K562 (cell line): Measurements from ENCODE around the gene MSX1. TPM values are rescaled to one million over a fixed set of nuclear protein-coding genes. Genes with fewer than 3 reads are reported as not detected.

ENCODE experiments used
- ATAC-seq: fragments of 200-7000 bp; cut with Tn5 transposase; 3 replicates; pipeline ENCODE4 v1.9.1; 2020; ENCODE audit warnings: moderate library complexity
- Bru-seq: library from RNA; stranded (reverse); fragments of 400-500 nt; gene quantifications from one replicate; lab custom pipeline; 2021; lab: Mats Ljungman, UMichigan
- BruChase-seq, 2 experiments: library from RNA; stranded (reverse); fragments of 400-500 nt; gene quantifications; one replicate each; lab custom pipeline; 2021; lab: Mats Ljungman, UMichigan
- BruUV-seq: library from RNA; stranded (reverse); fragments of 400-500 nt; replicated peaks from 2 replicates; lab custom pipeline; 2021; lab: Mats Ljungman, UMichigan
- CTCF ChIA-PET: fragments of 300-600 bp; formaldehyde crosslinking; extraction: SDS; loops from one replicate; lab custom pipeline; 2021; ENCODE audit warnings: low intra/inter-chr PET ratio; lab: Yijun Ruan, JAX
- POLR2A ChIA-PET: fragments of 300-600, 350-650 bp; sonication (Branson Sonifier 250); formaldehyde crosslinking; extraction: SDS; loops from one replicate; lab custom pipeline; 2021; ENCODE audit warnings: antibody characterized with exemption, inconsistent platforms; lab: Yijun Ruan, JAX
- DNase-seq, 4 experiments: peaks; one replicate each; pipeline versions ENCODE4 v3.0.0 to v3.0.0-alpha.2; 2011 to 2018; ENCODE audit warnings: low spot score in 3 of 4, mixed read lengths in 3 of 4; ENCODE audit errors: extremely low read depth in 1 of 4
- FAIRE-seq: peaks from 2 replicates; lab custom pipeline; 2011; peaks lifted over from hg19 to GRCh38; lab: Jason Lieb, UNC
- H2AFZ ChIP-seq: 2 replicates; pipeline ENCODE4 v1.6.0; 2011; ENCODE audit warnings: low read depth, low read length, control low read depth, inconsistent platforms
- H3K27ac ChIP-seq: fragments of 200-600 bp; 3 replicates; pipeline ENCODE4 v1.8.0; 2011; ENCODE audit warnings: low read depth, mild to moderate bottlenecking, control low read depth, inconsistent platforms, low read length, moderate library complexity, mixed read lengths; ENCODE audit errors: extremely low read depth
- H3K27me3 ChIP-seq, 2 experiments: fragments of 300-600 bp in 1 of 2; 2 replicates in 1 of 2; 3 replicates in 1 of 2; pipeline versions ENCODE4 v1.6.0 to v1.8.0; 2011; ENCODE audit warnings: inconsistent platforms in 2 of 2, low read length in 2 of 2, mild to moderate bottlenecking in 1 of 2, mixed read lengths in 1 of 2, moderate library complexity in 1 of 2; ENCODE audit not compliant: control insufficient read depth in 2 of 2, insufficient read depth in 2 of 2
- H3K36me3 ChIP-seq: fragments of 300-600 bp; 3 replicates; pipeline ENCODE4 v1.8.0; 2011; ENCODE audit warnings: mild to moderate bottlenecking, low read length, inconsistent platforms; ENCODE audit not compliant: control insufficient read depth, insufficient read depth
- H3K4me1 ChIP-seq, 2 experiments: fragments of 200-600 bp in 1 of 2; replicated peaks in 1 of 2; 2 replicates in 1 of 2; 3 replicates in 1 of 2; pipeline versions ENCODE4 v1.5.1 to v1.8.0; 2011; ENCODE audit warnings: inconsistent platforms in 2 of 2, low read length in 2 of 2, mild to moderate bottlenecking in 1 of 2, mixed read lengths in 1 of 2, moderate library complexity in 1 of 2; ENCODE audit not compliant: control insufficient read depth in 2 of 2, insufficient read depth in 2 of 2
- H3K4me2 ChIP-seq: 2 replicates; pipeline ENCODE4 v1.6.1; 2011; ENCODE audit warnings: low read length, control low read depth, inconsistent platforms, mixed read lengths; ENCODE audit not compliant: insufficient read depth
- H3K4me3 ChIP-seq: fragments of 200-600 bp; sonication (generic), shearing (Covaris generic); 2 replicates; pipeline ENCODE4 v1.5.1; 2016; ENCODE audit warnings: control low read depth, inconsistent platforms
- H3K79me2 ChIP-seq: fragments of 200-600 bp; 3 replicates; pipeline ENCODE4 v1.8.0; 2011; ENCODE audit warnings: low read length, inconsistent platforms; ENCODE audit not compliant: control insufficient read depth, insufficient read depth
- H3K9ac ChIP-seq, 2 experiments: 2 replicates each; pipeline versions ENCODE4 v1.6.0 to v1.6.1; 2011; ENCODE audit warnings: low read depth in 2 of 2, low read length in 2 of 2, control low read depth in 1 of 2, inconsistent platforms in 1 of 2, mild to moderate bottlenecking in 1 of 2, mixed read lengths in 1 of 2; ENCODE audit not compliant: insufficient read depth in 1 of 2
- H3K9me1 ChIP-seq: one replicate; pipeline ENCODE4 v1.6.0; 2011; ENCODE audit warnings: inconsistent platforms, mild to moderate bottlenecking, low read length, moderate library complexity; ENCODE audit not compliant: control insufficient read depth, insufficient read depth
- H3K9me3 ChIP-seq: replicated peaks from 2 replicates; pipeline ENCODE4 v1.5.1; 2011; ENCODE audit warnings: low read depth, low read length, inconsistent platforms; ENCODE audit not compliant: control insufficient read depth, insufficient read depth
- H4K20me1 ChIP-seq: replicated peaks from 2 replicates; pipeline ENCODE4 v1.6.1; 2011; ENCODE audit warnings: low read length, inconsistent platforms, mixed read lengths; ENCODE audit not compliant: control insufficient read depth, insufficient read depth
- BDP1 ChIP-seq: IDR thresholded peaks from 3 replicates; pipeline ENCODE4 v1.6.1; 2011; ENCODE audit not compliant: insufficient read length, insufficient read depth
- ELF4 ChIP-seq: fragments of 450-650 bp; formaldehyde crosslinking; IDR thresholded peaks from 2 replicates; pipeline ENCODE4 v1.4.0; 2022; ENCODE audit warnings: missing genetic modification characterization
- FOXK2 ChIP-seq, 2 experiments: fragments of 450-650 bp; IDR thresholded peaks in 1 of 2; conservative IDR thresholded peaks in 1 of 2; 2 replicates each; pipeline ENCODE4 v1.6.1; 2016; ENCODE audit warnings: low read depth in 2 of 2, mild to moderate bottlenecking in 1 of 2
- GATAD2B ChIP-seq: fragments of 450-650 bp; IDR thresholded peaks from 2 replicates; pipeline ENCODE4 v1.6.1; 2017; ENCODE audit warnings: mild to moderate bottlenecking, borderline replicate concordance
- MAZ ChIP-seq, 2 experiments: fragments of 450-650 bp in 1 of 2; sonication (generic) in 1 of 2; formaldehyde crosslinking; IDR thresholded peaks in 1 of 2; conservative IDR thresholded peaks in 1 of 2; 2 replicates each; pipeline versions ENCODE4 v1.4.0 to v1.5.0; 2020; ENCODE audit warnings: mild to moderate bottlenecking in 1 of 2, missing genetic modification reagents in 1 of 2
- NFYB ChIP-seq: IDR thresholded peaks from 2 replicates; pipeline ENCODE4 v1.6.1; 2011; ENCODE audit warnings: mild to moderate bottlenecking, moderate library complexity; ENCODE audit not compliant: insufficient read length; ENCODE audit errors: extremely low read depth
- POLR2G ChIP-seq: fragments of 200-400 bp; formaldehyde crosslinking; IDR thresholded peaks from 2 replicates; pipeline ENCODE4 v1.6.1; 2017; ENCODE audit warnings: low read depth, mild to moderate bottlenecking, antibody characterized with exemption, low read length, moderate library complexity
- RBFOX2 ChIP-seq: fragments of 200-400 bp; formaldehyde crosslinking; IDR thresholded peaks from 2 replicates; pipeline ENCODE4 v1.6.1; 2017; ENCODE audit warnings: low read depth, mild to moderate bottlenecking, low read length, moderate library complexity
- SUPT5H ChIP-seq: fragments of 450-650 bp; IDR thresholded peaks from 2 replicates; pipeline ENCODE4 v1.6.1; 2016
- ZBTB11 ChIP-seq, 3 experiments: fragments of 200-800 bp in 1 of 3; fragments of 250-450 bp in 1 of 3; fragments of 450-650 bp in 1 of 3; sonication (Bioruptor Pico) in 1 of 3; sonication (Bioruptor generic) in 1 of 3; formaldehyde crosslinking in 1 of 3; IDR thresholded peaks; 2 replicates each; pipeline versions ENCODE4 v1.6.1 to v1.8.0; 2016 to 2022; ENCODE audit warnings: mild to moderate bottlenecking in 2 of 3, missing genetic modification characterization in 2 of 3, missing compliant biosample characterization in 1 of 3, moderate library complexity in 1 of 3
- ZNF23 ChIP-seq: fragments of 250-450 bp; sonication (Bioruptor Pico); IDR thresholded peaks from 2 replicates; pipeline ENCODE4 v1.4.0; 2020; ENCODE audit warnings: mild to moderate bottlenecking
- ZNF263 ChIP-seq: sonication (generic); formaldehyde crosslinking; IDR thresholded peaks from 2 replicates; pipeline ENCODE4 v1.8.0; 2022; ENCODE audit warnings: mild to moderate bottlenecking, missing genetic modification reagents, borderline replicate concordance
- ZNF274 ChIP-seq: IDR thresholded peaks from 2 replicates; pipeline ENCODE4 v1.6.1; 2011; ENCODE audit warnings: low read depth, mild to moderate bottlenecking, low read length, moderate library complexity, borderline replicate concordance
- WGBS: fragments of 100-300 bp; shearing (Covaris generic); methylation state at CpG from one replicate; pipeline ENCODE4 v1.1.6; 2016; ENCODE audit warnings: low coverage, mixed read lengths; ENCODE audit not compliant: insufficient coverage; ENCODE audit errors: missing lambda C conversion rate; 5-methylcytosine and 5-hydroxymethylcytosine counted together
- in situ Hi-C: fragments of 300-500 bp; cut with MboI; formaldehyde crosslinking; loops from 4 replicates; pipeline ENCODE4 v1.15.0; 2018; ENCODE audit warnings: inconsistent platforms, mixed read lengths
- intact Hi-C: fragments of 100-400 bp; cut with micrococcal nuclease; formaldehyde crosslinking; loops from 2 replicates; pipeline ENCODE4 v1.14.2; 2022
- long read RNA-seq, 3 experiments: library from polyadenylated mRNA in 2 of 3; library from RNA in 1 of 3; unstranded in 2 of 3; stranded (forward) in 1 of 3; transcript quantifications; one replicate each; pipeline ENCODE4 v2.0.0, GENCODE V29; 2019 to 2022
- polyA minus RNA-seq, 3 experiments: library from RNA; depleted of rRNA, polyadenylated mRNA; stranded (reverse); fragments of >200 nt; gene quantifications; 2 replicates each; pipeline ENCODE4 v1.2.3, GENCODE V29; 2011
- polyA plus RNA-seq, 8 experiments: library from polyadenylated mRNA; depleted of rRNA in 4 of 8; stranded (reverse) in 5 of 8; unstranded in 3 of 8; fragments of >200 nt; fragmentation: Nextera tagmentation in 2 of 8; fragmentation: Illumina TruSeq in 1 of 8; extraction: Ambion mirVana in 2 of 8; extraction: Trizol in 1 of 8; gene quantifications; 2 replicates each; pipeline versions ENCODE4 v1.2.1 to v1.2.3, GENCODE V29; 2011 to 2014; ENCODE audit warnings: inconsistent platforms in 1 of 8, missing spikeins in 1 of 8
- total RNA-seq, 7 experiments: library from RNA; depleted of rRNA in 6 of 7; stranded (reverse); fragments of >200 nt in 6 of 7; fragmentation: Illumina TruSeq in 2 of 7; extraction: Trizol in 2 of 7; gene quantifications; 2 replicates each; pipeline versions ENCODE4 v1.2.1 to v1.2.3, GENCODE V29; 2011 to 2021; ENCODE audit warnings: low replicate concordance in 1 of 7

MSX1 gene
- total RNA-seq (2011; cell fraction: chromatin; rRNA removed; ENCODE audit: low replicate concordance), result 0.56 and 1.8 TPM in 2 replicates
- total RNA-seq (2011; cell fraction: nucleolus; rRNA removed), result 1.8 and 2.5 TPM in 2 replicates
- 1.0 and 1.3 TPM in 2 replicates for total RNA-seq (2011; cell fraction: nucleoplasm; rRNA removed)
- total RNA-seq (2014; rRNA removed) (4.9 and 6.5 TPM in 2 replicates), total RNA-seq (2014; rRNA removed; fragmentation: Illumina TruSeq; extraction: Trizol) (1.3 and 1.6 TPM in 2 replicates), total RNA-seq (2015; rRNA removed; fragmentation: Illumina TruSeq; extraction: Trizol) (1.6 and 2.3 TPM in 2 replicates), total RNA-seq (2021) (6.1 and 6.3 TPM in 2 replicates), polyA plus RNA-seq (2011; rRNA removed) (2.7 and 4.0 TPM in 2 replicates), polyA plus RNA-seq (2014; fragmentation: Illumina TruSeq; extraction: Trizol) (1.3 and 1.9 TPM in 2 replicates), polyA plus RNA-seq (2014; fragmentation: Nextera tagmentation; extraction: Ambion mirVana) (1 to 10 TPM; 1.4 to 1.8 TPM), polyA plus RNA-seq (2014; rRNA removed) (6.0 and 8.3 TPM in 2 replicates), polyA minus RNA-seq (2011; rRNA and poly(A)+ RNA removed) (0.21 and 0.30 TPM in 2 replicates), Bru-seq, nascent RNA (percentile 68 among the genes with signal in this experiment), BruChase-seq, experiment 1, labeled RNA remaining after a 2-hour chase (percentile 55 among the genes with signal in this experiment), BruChase-seq, experiment 2, labeled RNA remaining after a 6-hour chase (percentile 62 among the genes with signal in this experiment)
- 2.9 and 12.3 TPM in 2 replicates for polyA plus RNA-seq (2011; cell fraction: cytosol; rRNA removed)
- polyA plus RNA-seq (2011; cell fraction: nucleus; rRNA removed), result 4.8 and 6.3 TPM in 2 replicates
- 2.0 and 7.0 TPM in 2 replicates for polyA plus RNA-seq (2012)
- polyA minus RNA-seq (2011; cell fraction: cytosol; rRNA and poly(A)+ RNA removed), result 0.73 and 2.4 TPM in 2 replicates
- polyA minus RNA-seq (2011; cell fraction: nucleus; rRNA and poly(A)+ RNA removed), result 1.8 and 2.2 TPM in 2 replicates
- long read RNA-seq, experiment 1, transcript MSX1-201 (2 exons, 1,939 nt), result major isoform, 18 of 61 reads
- long read RNA-seq, experiment 1, partial matches to known transcripts, result 0 of 61 reads
- long read RNA-seq, experiment 1, other reads (novel, unspliced or antisense), result 43 of 61 reads
- long read RNA-seq, experiment 2, partial matches to known transcripts, result 1 of 4 reads
- long read RNA-seq, experiment 2, other reads (novel, unspliced or antisense), result 0 of 4 reads
- long read RNA-seq, experiment 3, partial matches to known transcripts, result 0 of 1 reads
- long read RNA-seq, experiment 3, other reads (novel, unspliced or antisense), result 1 of 1 reads

- POLR2A ChIA-PET, result interaction anchor here (0.9 to 1.2 kb wide), 2 partner anchors 11 to 56 kb away, joined by 3 to 4 read pairs; no protein-coding TSS in a partner anchor
- peak within 1 kb of the TSS; percentile 80 for H3K4me2 ChIP-seq
- 0 out of 2 replicates have a peak, but pooled peaks cover 4% of the 10 kb centered on the region for H4K20me1 ChIP-seq
- H3K79me2 ChIP-seq, result no peaks in the 10 kb centered on the region
- in situ Hi-C loops, result no loop called here
- peak within 1 kb of the TSS; percentile 74 to 96 for H3K9ac ChIP-seq
- H3K4me3 ChIP-seq, result peak within 1 kb of the TSS; percentile 69
- intact Hi-C loops, result no loop called here
- 0% methylated on average over 2 of the region's 44 CpGs for WGBS
- peak within 1 kb of the TSS; percentile 89 for H2AFZ ChIP-seq
- no peaks in the 10 kb centered on the region for H3K9me1 ChIP-seq
- H3K9me3 ChIP-seq, result no peaks in the 10 kb centered on the region
- H3K27me3 ChIP-seq, result peaks cover 24 to 35% of the 10 kb centered on the region in 2 experiments
- BruUV-seq, result no TSS peak
- CTCF ChIA-PET, result no interaction called here
- DNase-seq (peak; percentile 91 to 98 (median 97)), FAIRE-seq (peak; percentile 48), ATAC-seq (peak; percentile 98)
- peaks cover 3 to 30% of the 10 kb centered on the region in 2 experiments; a peak in 3 of 5 replicates for H3K4me1 ChIP-seq
- H3K27ac ChIP-seq, result peak within 1 kb of the TSS; percentile 65
- no peaks in the 10 kb centered on the region; the same call in 2 of the 3 replicates for H3K36me3 ChIP-seq
- TF ChIP-seq RBFOX2, result peak; percentile 86
- TF ChIP-seq ZNF23 (CRISPR knock-in tag), result no peak
- 0 out of 6 replicates have a peak, but pooled peaks of 1 of the 3 experiments have one; percentile 37 for TF ChIP-seq ZBTB11 (CRISPR knock-in tag; IDR thresholded peaks at IDR 0.05)
- no peak for TF ChIP-seq ZNF274
- TF ChIP-seq SUPT5H, result peak; percentile 41; the same call in 1 of the 2 replicates
- TF ChIP-seq POLR2G, result peak; percentile 97
- TF ChIP-seq FOXK2 (conservative IDR thresholded peaks at IDR 0.05 in 1 of 2, IDR thresholded peaks at IDR 0.05 in 1 of 2; ENCODE audit: low read depth in 2 of 2), result peak in 1 of 2 experiments; percentile 77; a peak in 2 of 4 replicates
- TF ChIP-seq ELF4, result 0 out of 2 replicates have a peak, but pooled peaks have one; percentile 33
- peak; percentile 86 for TF ChIP-seq NFYB
- TF ChIP-seq BDP1, result no peak
- peak; percentile 41; the same call in 1 of the 2 replicates for TF ChIP-seq GATAD2B
- peak; percentile 66; the same call in 1 of the 2 replicates for TF ChIP-seq ZNF263
- TF ChIP-seq MAZ (CRISPR knock-in tag; conservative IDR thresholded peaks at IDR 0.05 in 1 of 2, IDR thresholded peaks at IDR 0.05 in 1 of 2), result peak in 1 of 2 experiments; percentile 51; a peak in 2 of 4 replicates
Measured at GRCh38 chr4:4859325-4859798, at the start of gene MSX1. MSX1 (plus strand) TSS chr4:4859665; CDS start chr4:4859900, 235 bp downstream.
